ENCODE measurements around the gene PNPLA4. TPM values are rescaled to one million over a fixed set of nuclear protein-coding genes. Genes with fewer than 3 reads are reported as not detected.

The PNPLA4 gene
- total and polyA plus RNA-seq, 2 of the 13 experiments (the other 11 are each of a cell fraction or from before 2014, with no cell fraction given): 13.0 to 17.7 TPM

GRCh38 chrX:7927259-7928167, at the start of gene PNPLA4 (continued):
- no peak for TF ChIP-seq TFAP4 (IDR thresholded peaks at IDR 0.05; ENCODE audit: borderline replicate concordance, low read depth)
- no peak for TF ChIP-seq ZUFSP (CRISPR knock-in tag; IDR thresholded peaks at IDR 0.05; ENCODE audit: borderline replicate concordance)
- TF ChIP-seq ZBTB43 (CRISPR knock-in tag; conservative IDR thresholded peaks at IDR 0.05): no peak
- TF ChIP-seq YY1 (IDR thresholded peaks at IDR 0.05; ENCODE audit: insufficient read depth, insufficient replicate concordance, low read depth, low read length): peak; percentile 56
- peak; percentile 72; the same call in 1 of the 2 replicates for TF ChIP-seq ELF1 (CRISPR knock-in tag; IDR thresholded peaks at IDR 0.05)
- no peak for TF ChIP-seq IKZF1 (IDR thresholded peaks at IDR 0.05)
- TF ChIP-seq SRSF1 (optimal IDR thresholded peaks at IDR 0.05; ENCODE audit: low read depth, low read length): peak; percentile 77
- no peak for TF ChIP-seq ZSCAN30 (CRISPR knock-in tag; IDR thresholded peaks at IDR 0.05)
- no peak for TF ChIP-seq CERS6 (CRISPR knock-in tag; IDR thresholded peaks at IDR 0.05)
- TF ChIP-seq MTERF4 (CRISPR knock-in tag; IDR thresholded peaks at IDR 0.05): no peak
- TF ChIP-seq PHF21A (CRISPR knock-in tag; IDR thresholded peaks at IDR 0.05): peak; percentile 48; the same call in 1 of the 2 replicates
- TF ChIP-seq GLI4 (CRISPR knock-in tag; IDR thresholded peaks at IDR 0.05; ENCODE audit: borderline replicate concordance): no peak
- TF ChIP-seq SP4 (CRISPR knock-in tag; IDR thresholded peaks at IDR 0.05): 0 out of 2 replicates have a peak, but pooled peaks have one; percentile 13
- TF ChIP-seq SAFB2 (CRISPR knock-in tag; IDR thresholded peaks at IDR 0.05; ENCODE audit: borderline replicate concordance, low read depth): no peak
- no peak for TF ChIP-seq ZNF362 (CRISPR knock-in tag; IDR thresholded peaks at IDR 0.05; ENCODE audit: borderline replicate concordance)
- TF ChIP-seq RBM22 (optimal IDR thresholded peaks at IDR 0.05; ENCODE audit: low read length): no peak
- TF ChIP-seq PATZ1 (CRISPR knock-in tag; IDR thresholded peaks at IDR 0.05): no peak
- no peak for TF ChIP-seq ZNF724P (CRISPR knock-in tag; IDR thresholded peaks at IDR 0.05; ENCODE audit: borderline replicate concordance)
